Measurements from ENCODE around the gene PDZRN3.

The PDZRN3 gene

GRCh38 chr3:73500321-73500720 lies 124.4 kb downstream of the PDZRN3 start:
- no peak for DNase-seq (ENCODE audit: low read depth in 2 of 2)
- H3K4me3 ChIP-seq (replicated peaks in 1 of 2; ENCODE audit: low read depth in 2 of 2, low read length in 2 of 2): no peak overlapping the region
- TF ChIP-seq CTCF (IDR thresholded peaks at IDR 0.05; ENCODE audit: low read depth, low read length): no peak

GRCh38 chr3:73499787-73500186 lies 125.0 kb downstream of the PDZRN3 start:
- peak in 1 of 2 donors; percentile 53 for DNase-seq (ENCODE audit: low read depth in 2 of 2)
- no peak for TF ChIP-seq CTCF (IDR thresholded peaks at IDR 0.05; ENCODE audit: low read depth, low read length)
- no peak overlapping the region for H3K4me3 ChIP-seq (replicated peaks in 1 of 2; ENCODE audit: low read depth in 2 of 2, low read length in 2 of 2)

GRCh38 chr3:73498764-73499622 lies 125.7 kb downstream of the PDZRN3 start:
- H3K4me3 ChIP-seq (replicated peaks in 1 of 2; ENCODE audit: low read depth in 2 of 2, low read length in 2 of 2): no peak overlapping the region
- TF ChIP-seq CTCF (IDR thresholded peaks at IDR 0.05; ENCODE audit: low read depth, low read length): no peak
- no peak for DNase-seq (ENCODE audit: low read depth in 2 of 2)

- H3K4me3 ChIP-seq (replicated peaks in 1 of 2; ENCODE audit: low read depth in 2 of 2, low read length in 2 of 2): no peak overlapping the region
- no peak for DNase-seq (ENCODE audit: low read depth in 2 of 2)
- TF ChIP-seq CTCF (IDR thresholded peaks at IDR 0.05; ENCODE audit: low read depth, low read length): no peak
These were observed 126.9 kb downstream of the PDZRN3 start for GRCh38 chr3:73497646-73498406.

- DNase-seq (ENCODE audit: low read depth in 2 of 2): peak; percentile 78 to 79
- H3K4me3 ChIP-seq (replicated peaks in 1 of 2; ENCODE audit: low read depth in 2 of 2, low read length in 2 of 2): no peak overlapping the region
- TF ChIP-seq CTCF (IDR thresholded peaks at IDR 0.05; ENCODE audit: low read depth, low read length): no peak
These were observed 131.0 kb downstream of the PDZRN3 start for GRCh38 chr3:73493543-73494308.

- no peak for DNase-seq (ENCODE audit: low read depth in 2 of 2)
- no peak overlapping the region for H3K4me3 ChIP-seq (replicated peaks in 1 of 2; ENCODE audit: low read depth in 2 of 2, low read length in 2 of 2)
- no peak for TF ChIP-seq CTCF (IDR thresholded peaks at IDR 0.05; ENCODE audit: low read depth, low read length)
These were observed 132.6 kb downstream of the PDZRN3 start for GRCh38 chr3:73492186-73492585.

All from cardiac fibroblast (primary cell).